GM23248 (cell line): Measurements from ENCODE around the gene JUN.

Source experiments
- EZH2 ChIP-seq: fragments of 200-600 bp; sonication (generic); IDR thresholded peaks from 2 replicates; pipeline ENCODE4 v1.6.1; 2018; ENCODE audit warnings: antibody characterized with exemption, mild to moderate bottlenecking; ENCODE audit not compliant: insufficient read depth, poor library complexity, severe bottlenecking
- EZH2phosphoT487 ChIP-seq: fragments of 200-600 bp; sonication (generic); IDR thresholded peaks from 2 replicates; pipeline ENCODE4 v1.6.1; 2018; ENCODE audit warnings: antibody characterized with exemption, moderate library complexity, mild to moderate bottlenecking, low read depth; ENCODE audit not compliant: insufficient read depth

GRCh38 chr1:58734630-58735029, 49.2 kb downstream of the JUN start:
- TF ChIP-seq EZH2 (no peak), EZH2phosphoT487 (no peak)
